Measurements from ENCODE around the gene FHOD3.

The FHOD3 gene

DNA sequence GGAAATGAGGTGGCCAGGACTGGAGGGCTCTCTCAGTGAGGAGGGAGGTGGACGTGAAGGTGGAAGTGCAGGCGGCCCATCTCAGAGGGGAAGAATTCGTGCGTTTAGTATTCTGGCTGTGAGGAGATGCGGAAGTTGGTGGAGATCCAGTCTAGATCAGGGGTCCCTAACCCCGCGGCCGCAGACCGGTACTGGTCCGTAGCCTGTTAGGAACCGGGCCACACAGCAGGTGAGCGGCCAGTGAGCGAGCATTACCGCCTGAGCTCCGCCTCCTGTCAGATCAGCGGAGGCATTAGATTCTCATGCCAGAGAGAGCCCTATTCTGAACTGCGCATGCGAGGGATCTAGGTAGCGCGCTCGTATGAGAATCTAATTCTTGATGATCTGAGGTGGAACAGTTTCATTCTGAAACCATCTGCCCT lies 1.6 kb upstream of the FHOD3 start:
- peak in 1 of 56 donors; percentile 3 for DNase-seq

DNA sequence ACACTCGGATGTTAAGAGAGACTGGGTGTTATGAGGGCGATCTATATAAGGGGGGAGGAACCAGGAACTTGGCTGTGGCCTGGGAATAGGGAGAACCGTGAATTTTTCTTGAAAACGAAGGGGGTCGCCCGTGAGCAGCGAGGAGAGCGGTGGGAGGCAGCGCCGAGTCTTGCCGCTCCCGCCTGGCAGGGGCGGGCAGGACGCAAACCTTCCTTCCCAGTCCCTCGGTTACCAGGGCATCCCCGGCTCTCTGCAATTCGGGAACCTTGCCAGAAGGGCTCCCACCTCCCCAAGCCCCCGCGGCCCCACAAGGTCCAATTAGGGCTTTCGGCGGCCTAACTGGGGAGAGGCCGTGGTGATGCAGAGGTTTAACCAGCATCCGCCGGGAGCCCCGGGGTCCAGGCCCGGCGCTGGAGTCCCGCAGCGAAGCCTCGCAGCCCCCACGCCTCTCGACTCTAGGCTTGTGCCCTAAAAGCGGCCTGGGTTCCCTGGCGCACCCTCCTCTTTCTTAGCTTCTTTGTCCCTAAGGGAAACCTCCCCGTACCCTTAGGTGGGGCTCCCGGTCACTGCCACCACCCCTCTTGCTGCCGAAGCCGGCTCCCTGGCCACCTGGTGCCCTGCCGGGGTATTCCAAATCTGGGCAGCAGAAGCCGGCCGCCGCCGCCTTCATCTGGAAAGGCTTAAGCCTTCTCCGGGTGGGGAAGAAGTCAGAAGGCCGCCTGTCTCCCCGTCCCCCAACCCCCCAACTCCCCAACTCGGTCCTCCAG lies 680 bp upstream of the FHOD3 start:
- peak in 52 of 56 donors; percentile 27 to 85 (median 66) for DNase-seq

DNA sequence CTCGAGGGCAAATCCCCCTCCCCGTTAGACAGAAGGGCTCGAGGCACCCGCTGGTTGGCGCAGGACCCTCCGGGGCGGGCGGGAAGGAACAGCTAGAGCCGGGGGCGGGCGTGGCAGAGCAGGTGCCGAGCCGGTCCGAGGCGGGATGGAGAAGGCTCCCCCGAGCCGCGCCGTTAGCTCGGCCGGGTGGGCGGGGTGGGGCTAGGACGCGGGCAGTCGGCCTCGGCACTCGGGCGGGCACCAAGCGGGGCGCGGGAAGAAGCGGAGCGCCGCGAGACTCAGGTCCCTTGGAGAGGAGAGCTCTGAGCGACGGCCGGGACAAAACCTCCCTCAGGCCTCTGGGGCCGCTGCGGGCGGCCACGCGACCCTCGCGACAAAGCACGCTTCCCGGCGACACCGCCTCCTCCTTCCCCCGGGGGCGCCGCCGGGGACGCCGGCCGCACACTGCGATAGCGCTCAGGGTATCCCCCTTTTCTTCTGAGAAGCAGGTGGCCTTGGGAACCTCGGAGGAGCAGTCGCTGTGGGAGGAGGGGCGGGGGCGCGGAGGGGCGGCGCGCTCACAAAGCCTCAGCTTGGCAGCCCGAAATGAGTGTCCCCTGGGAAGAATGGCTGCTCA lies 721 bp downstream of the FHOD3 start:
- DNase-seq = peak in 12 of 56 donors; percentile 3 to 53 (median 28)

DNA sequence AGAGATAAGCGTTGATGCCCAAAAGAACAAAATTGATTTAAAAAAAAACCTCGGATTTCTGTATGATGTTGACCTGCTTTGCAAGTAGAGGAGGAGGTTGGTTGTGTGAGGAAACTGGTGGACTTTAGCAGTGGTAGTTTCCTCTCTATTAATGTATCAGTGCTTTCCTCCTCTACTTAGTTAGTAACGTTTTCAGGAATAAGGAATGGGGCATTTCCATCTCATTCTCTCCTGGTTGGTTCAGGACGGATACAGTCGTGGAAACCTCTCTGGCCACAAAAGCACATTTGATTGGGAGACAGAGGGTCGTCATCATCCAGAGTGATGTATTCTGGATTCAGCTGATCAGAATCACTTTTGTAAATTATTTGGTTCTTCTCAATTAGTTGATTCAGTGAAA lies 1.5 kb downstream of the FHOD3 start:
- DNase-seq = no peak

DNA sequence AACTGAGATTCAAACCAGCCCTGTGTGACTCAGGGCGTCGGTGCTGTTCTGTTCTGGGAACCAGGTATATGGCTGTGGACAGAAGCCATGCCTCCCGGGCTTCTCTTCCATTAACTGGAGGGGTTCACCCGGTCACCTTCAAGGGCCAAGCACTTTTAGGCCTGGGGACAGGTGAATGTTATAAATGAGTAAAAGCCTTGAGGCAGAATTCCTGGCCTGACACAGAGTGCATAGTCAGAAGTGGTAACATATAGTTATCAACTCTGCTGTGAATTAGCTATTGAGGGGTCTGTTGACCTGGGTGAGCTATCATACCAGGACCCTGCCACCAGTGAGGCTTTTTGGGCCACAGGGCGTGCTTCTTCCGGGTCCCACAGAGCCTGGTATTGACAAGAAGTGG lies 2.7 kb downstream of the FHOD3 start:
- no peak for DNase-seq

DNA sequence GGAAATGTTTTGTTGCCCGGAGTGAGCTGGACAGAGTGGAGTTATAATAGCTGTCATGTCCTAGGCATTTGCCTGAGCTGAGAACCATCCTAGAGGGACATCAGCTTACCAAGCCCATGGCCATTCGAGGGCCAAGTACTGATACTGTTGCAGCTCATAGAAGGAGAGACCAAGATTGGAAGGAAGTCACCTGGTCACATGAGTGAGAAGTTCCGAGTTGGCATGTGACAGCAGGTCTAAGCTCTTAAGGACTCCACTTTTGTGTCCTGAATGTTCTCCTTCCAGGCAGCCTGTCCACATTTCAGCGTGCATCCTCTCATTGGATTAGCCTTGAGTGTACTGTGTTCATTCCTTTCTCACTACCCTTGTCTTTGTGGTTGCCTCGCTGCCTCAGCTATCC lies 4.4 kb downstream of the FHOD3 start:
- no peak for DNase-seq

DNA sequence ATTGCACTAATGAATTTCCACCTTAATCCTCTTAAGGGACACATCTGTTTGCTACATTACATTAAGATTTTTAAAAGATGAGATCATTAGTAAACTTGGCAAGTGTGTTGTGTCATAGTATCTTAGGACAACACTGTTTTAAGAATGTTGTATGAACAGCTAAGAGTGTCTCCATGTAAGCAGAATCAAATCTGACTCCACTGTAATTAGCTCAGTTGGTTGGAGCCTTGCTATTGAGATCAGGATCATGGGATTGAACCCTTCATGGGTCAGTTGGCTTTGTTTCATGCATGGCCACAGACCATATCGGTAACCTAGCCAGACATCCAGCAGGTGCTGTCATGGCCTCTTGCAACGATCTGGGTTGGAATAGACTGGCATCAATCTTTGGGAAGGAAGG lies 5.2 kb downstream of the FHOD3 start:
- no peak for DNase-seq

DNA sequence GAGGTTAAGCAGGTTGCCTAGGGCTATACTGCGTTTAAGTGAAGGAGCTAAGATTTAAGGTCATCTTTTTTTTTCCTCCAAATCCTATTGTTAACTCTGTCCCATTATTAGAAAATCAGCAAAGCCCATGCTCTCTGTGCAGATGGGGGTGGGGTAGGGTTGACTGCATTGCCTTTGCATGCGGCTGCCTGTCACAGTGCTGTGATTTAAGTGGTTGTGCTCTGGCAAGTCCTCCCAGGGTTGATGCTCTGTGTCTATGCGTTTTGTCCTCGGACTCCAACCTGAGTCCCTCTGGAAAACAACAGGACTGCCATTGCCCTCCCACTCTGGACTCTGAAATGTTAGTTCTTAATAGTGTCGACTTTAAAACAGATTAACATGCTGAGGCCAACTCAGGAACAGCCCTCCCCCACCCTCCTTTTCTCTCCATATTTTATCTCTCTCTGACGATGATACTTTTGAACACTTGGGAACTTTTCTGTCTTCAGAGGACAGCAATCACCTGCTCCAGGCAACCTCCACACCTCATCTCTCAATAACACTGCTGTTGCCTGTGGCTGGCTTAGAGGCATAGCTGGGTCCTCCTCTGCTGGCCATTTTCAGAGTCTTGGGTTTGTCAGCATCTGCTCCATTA lies 5.8 kb downstream of the FHOD3 start:
- DNase-seq = no peak

DNA sequence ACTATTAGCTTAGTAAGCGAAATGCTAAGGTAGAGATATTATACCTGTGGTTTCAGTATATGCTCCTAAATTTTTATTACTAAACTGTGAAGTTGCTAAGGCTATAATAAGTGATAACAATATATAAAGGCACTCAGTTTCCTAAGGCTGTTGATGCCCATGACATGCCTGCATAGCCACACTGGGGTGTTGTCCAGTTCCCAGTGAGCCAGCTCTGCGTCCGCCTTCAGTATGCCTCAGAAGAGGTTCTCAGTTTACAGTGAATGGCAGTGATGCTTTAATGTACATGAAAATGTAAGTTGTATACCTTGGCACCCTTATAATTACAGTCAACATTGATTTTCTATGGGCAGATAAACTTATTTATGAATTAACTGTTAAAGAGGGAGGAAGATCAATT lies 7.2 kb downstream of the FHOD3 start:
- no peak for DNase-seq

DNA sequence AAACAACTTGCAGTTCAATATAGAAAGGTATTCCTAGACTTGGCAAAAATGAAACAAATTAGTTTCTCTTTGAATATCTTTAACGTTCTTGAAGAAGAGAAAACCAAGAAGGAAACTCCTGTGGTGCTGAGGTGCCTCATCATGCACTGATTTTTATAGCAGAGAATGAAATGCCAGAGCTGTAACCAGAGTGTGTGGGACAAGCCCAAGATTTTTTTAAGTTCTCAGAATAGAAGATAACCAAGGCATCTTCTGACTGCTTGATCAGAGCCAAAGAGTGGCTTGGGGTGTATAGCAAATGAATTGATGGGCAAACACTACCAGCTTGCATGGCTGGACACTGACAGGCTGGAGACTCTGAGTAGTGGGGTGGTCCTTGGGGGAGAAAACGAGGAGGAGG lies 7.9 kb downstream of the FHOD3 start:
- DNase-seq = no peak

DNA sequence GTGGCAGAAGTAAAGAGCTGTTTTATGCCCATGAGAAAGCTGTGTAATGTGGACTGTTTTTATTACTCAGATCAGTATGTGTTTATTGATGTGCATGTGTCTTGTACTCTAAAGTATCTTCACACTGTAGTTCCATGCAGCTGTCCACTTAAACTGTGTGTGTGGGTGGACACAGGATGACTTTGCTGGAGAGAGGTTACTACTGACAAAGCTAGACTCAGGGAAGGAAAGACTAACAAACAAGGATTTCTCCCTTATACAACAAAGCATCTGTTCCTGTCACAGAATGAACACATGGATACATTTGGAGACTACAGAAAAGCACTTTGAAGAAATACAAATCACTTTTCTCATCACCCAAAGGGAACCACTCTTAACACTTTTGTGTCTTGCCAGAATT lies 10.0 kb downstream of the FHOD3 start:
- DNase-seq = no peak

DNA sequence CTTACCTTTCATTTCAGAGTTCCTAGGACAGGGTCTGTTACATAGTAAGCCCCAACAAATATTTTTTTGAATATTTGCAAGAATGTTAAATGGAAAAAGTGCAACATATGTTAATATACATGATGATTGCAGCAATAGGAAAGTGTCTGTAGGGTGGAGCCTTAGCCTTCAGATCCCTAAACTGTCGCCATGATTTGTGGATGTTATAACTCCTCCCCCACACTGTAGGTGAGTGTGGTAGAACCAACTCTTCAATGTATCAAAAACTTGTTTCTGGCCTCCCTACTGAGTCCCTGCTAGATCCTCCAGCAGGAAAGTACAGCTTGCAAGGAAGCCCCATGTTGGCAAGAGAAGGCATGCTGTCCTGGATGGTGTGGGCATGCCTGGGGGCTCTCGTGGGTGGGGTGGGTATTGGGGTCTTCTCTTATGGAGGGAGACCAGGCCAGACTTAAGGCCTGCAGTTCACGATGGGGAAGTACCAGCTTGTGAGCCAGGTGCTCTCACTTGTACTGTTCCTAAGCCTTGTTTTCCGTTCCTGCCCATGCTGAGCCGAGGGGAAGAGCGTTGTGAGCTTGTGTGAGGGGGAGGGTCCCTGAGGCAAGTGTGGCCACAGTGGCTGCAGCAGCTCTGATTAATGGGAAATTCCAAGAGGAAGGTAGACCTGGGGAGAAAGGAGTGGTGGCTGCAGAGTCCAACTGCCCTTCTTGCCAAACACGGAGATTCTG lies 11.4 kb downstream of the FHOD3 start:
- DNase-seq = no peak

DNA sequence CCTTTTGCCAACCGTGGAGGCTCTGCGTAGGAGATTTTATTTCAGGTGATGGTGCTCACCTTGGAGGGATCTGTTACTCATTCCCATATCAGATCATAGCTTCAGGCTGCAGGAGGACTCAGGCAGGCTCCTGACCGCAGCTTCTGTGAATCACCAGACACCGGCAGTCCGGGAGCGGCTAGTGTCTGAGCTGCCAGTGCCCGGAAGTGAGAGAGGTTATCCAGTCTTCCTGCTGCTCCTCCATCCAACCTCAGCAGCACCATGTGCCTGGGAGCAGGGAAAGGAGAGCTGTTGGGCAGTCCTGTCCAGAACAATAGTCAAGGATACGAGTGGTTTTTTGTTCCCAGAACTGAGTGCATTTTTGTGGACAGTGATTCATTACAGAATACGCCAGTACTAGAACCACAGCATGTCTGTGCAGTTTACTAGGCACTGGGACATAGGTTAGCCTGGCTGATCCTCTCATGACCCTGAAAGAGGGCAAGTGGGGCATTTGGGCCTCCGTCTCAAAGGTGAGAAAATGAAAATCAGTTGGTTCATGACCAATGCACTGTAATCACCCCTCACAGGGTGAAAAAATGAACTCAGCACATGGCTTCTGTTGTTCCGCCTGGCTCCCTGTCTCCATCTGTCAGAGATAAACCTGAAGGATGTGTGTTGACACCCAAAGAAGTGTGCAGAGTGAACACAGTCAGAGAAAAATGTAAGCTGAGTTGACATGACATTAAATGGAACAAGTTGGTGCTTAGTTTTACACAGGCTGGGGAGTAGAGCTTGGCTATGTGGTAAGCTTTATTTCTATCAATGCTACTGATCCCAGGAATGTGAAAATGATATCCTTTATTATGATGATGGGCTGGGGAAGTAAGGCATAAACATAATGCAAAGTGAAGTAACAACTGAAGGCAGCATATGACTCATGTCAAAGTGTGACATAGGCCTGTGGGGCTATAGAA lies 12.2 kb downstream of the FHOD3 start:
- DNase-seq = no peak

DNA sequence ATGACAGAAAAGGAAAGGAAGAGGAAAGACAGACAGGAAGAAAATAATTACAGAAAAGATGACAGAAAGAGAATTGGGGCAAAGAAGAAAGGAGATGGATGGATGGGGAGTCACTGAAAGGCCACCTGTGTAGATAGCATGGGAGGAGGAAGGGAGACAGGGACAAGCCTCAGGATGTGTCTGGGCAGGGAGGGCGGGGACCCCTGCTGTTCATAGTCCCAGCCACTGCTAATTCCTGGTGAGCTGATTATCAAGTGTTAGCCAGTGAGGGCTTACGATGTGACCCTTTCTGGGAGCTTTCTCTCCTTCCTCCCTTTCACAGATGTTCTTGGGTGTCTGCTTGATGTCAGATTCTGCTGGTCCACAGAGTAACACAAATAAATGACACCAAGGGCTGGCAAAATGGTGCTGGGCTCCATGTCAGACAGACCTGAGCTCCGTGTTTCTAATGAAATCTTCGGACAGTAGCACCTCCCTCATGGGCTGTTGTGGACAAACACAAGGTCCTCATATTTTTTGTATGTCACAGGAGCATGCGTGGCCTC lies 13.6 kb downstream of the FHOD3 start:
- no peak for DNase-seq

DNA sequence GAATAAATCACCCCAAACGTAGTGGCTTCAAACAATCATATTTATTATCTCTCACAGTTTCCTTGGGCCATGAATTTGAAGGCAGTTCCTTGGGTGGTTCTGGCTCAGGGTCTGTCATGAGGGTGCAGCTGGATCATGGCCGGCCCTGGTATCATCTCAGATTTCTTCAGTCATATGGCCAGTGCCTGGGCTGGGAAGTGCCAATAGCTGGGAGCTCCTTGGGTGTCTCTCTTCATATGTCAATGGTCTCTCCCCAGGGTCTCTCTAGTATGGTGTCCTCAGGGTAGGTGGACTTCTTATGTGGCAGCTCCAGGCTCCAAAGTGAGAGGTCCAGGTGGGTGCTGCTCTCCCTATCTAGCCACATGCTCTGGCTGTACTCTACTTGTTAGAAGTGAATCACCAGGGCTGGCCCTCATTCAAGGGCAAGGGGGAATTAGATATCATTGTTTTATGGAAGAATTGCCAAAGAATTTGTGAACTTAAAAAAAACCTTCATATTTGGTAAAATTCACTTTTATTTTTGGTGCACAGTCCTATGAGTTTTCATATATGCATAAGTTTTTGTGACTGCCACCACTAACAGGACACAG lies 15.4 kb downstream of the FHOD3 start:
- DNase-seq = no peak

DNA sequence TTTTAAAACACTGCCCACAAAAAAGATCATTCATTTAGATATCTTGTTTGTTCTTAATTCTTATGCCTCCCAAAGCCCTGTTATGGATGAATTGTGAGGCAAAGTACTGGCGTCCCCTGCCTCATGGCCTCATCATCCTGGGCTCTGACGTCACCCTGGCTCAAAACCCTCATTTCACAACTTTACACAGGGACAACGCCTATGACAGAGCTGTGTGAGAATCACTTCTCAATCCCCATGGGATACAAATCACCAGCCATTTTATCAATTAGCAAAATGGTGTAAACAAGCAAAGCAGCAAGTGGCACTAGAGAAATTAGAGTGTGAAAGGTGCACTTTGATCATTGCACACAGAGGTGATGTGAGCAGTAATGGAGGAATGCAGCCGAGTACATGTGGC lies 16.6 kb downstream of the FHOD3 start:
- DNase-seq = no peak

DNA sequence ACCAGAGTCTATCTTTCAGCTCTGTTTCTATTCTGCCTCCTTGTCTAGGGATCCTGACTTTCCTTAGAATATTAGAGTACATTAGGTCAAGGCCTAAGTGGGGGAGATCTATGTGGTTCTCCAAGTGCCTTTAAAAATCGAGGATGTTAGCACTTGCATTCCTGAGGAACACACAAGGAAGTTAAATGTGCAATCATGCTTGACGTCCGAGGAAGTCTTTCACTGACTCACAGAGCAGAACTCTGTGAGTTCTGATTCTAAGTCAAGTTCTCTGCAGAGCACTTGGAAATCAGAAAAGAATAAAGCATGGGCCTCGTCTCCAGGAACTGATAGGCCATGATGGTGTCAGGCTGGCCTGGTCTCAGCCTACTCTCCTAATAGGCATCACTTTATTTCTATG lies 17.2 kb downstream of the FHOD3 start:
- DNase-seq = no peak

DNA sequence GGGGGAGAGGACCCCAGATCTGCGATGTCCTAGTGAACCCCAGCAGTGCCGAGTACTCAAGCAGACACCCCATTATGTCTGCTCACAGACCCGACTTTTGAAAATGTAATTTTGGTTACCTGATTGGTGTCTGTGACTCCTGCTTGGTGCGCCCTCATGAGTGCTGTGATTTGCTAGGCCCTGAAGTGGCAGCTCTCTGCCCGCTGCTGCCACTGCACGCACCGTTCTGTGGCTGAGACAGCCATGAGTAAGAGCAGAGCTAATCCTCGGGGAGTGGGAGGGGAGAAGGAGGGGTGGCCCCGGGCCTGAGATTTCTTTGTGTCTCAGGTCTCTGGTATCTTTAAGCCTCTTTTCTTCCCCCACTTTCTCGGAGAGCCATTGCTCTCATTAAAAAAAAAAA lies 18.2 kb downstream of the FHOD3 start:
- DNase-seq = no peak

DNA sequence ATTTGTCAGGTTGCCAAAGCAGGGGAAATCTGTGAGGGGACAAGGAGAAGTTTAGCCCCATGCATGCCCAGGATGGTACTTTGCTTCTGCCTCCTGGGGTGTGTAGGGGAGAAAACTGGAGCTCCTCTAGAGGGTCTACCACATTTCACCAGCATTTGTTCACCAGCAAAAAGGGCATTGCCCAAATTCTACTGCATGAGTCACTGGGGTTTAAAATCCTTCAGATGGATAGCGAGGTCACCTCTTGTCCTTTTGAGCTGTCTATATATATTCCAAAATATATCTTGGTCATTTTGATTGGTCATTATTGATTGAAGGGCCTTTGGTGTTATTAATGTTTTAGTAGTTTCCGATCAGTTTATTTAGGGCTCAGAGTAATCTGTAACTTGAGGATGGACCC lies 18.7 kb downstream of the FHOD3 start:
- DNase-seq = no peak

All from amygdala (tissue), 56 donors.